PC-9 (cell line): ENCODE data around the gene WAPL. TPM values are rescaled to one million over a fixed set of nuclear protein-coding genes. Genes with fewer than 3 reads are reported as not detected.

ENCODE experiments used
- BruUV-seq: library from RNA; stranded (reverse); fragments of 400-500 nt; replicated peaks from 2 replicates; lab custom pipeline; 2021; lab: Mats Ljungman, UMichigan
- CTCF ChIA-PET: fragments of 300-600 bp; sonication (Branson Sonifier 250); formaldehyde crosslinking; loops from one replicate; lab custom pipeline; 2022; ENCODE audit warnings: antibody characterized with exemption; lab: Charles Lee
- POLR2A ChIA-PET: fragments of 300-600 bp; sonication (Branson Sonifier 250); formaldehyde crosslinking; loops from one replicate; lab custom pipeline; 2022; ENCODE audit warnings: antibody characterized with exemption; ENCODE audit not compliant: unreplicated experiment; lab: Charles Lee
- DNase-seq, 2 experiments: peaks; one replicate each; pipeline versions ENCODE4 v3.0.0 to v3.0.0-alpha.2; 2015 to 2022; ENCODE audit warnings: mixed read lengths in 1 of 2
- H2AFZ ChIP-seq: fragments of 200-600 bp; sonication (generic); 2 replicates; pipeline ENCODE4 v1.8.1; 2017; ENCODE audit warnings: antibody characterized with exemption
- H3F3A ChIP-seq: fragments of 200-600 bp; sonication (generic); 2 replicates; pipeline ENCODE4 v1.8.1; 2017; ENCODE audit warnings: antibody characterized with exemption, mild to moderate bottlenecking, low read depth; ENCODE audit not compliant: insufficient read depth
- H3K27ac ChIP-seq: fragments of 200-600 bp; sonication (generic); 2 replicates; pipeline ENCODE4 v1.6.1; 2016; ENCODE audit warnings: mixed run types
- H3K27me3 ChIP-seq: fragments of 200-600 bp; sonication (generic); 2 replicates; pipeline ENCODE4 v1.6.1; 2016; ENCODE audit warnings: low read depth, mixed run types; ENCODE audit not compliant: insufficient read depth
- H3K36me3 ChIP-seq: fragments of 200-600 bp; sonication (generic); 2 replicates; pipeline ENCODE4 v1.6.1; 2016; ENCODE audit warnings: low read depth, mixed run types
- H3K4me1 ChIP-seq: fragments of 200-600 bp; sonication (generic); replicated peaks from 2 replicates; pipeline ENCODE4 v1.6.1; 2016; ENCODE audit warnings: mixed run types; ENCODE audit not compliant: insufficient read depth
- H3K4me2 ChIP-seq: fragments of 200-600 bp; sonication (generic); 2 replicates; pipeline ENCODE4 v1.6.1; 2017; ENCODE audit warnings: mixed run types
- H3K4me3 ChIP-seq: fragments of 200-600 bp; sonication (generic); 2 replicates; pipeline ENCODE4 v1.6.1; 2016; ENCODE audit warnings: mixed run types
- H3K79me2 ChIP-seq: fragments of 200-600 bp; sonication (generic); 2 replicates; pipeline ENCODE4 v1.6.1; 2017; ENCODE audit warnings: low read depth, mixed run types
- H3K9me2 ChIP-seq: fragments of 200-600 bp; sonication (generic); 2 replicates; pipeline ENCODE4 v1.8.1; 2017; ENCODE audit warnings: mild to moderate bottlenecking; ENCODE audit not compliant: insufficient read depth
- H3K9me3 ChIP-seq: fragments of 200-600 bp; sonication (generic); 2 replicates; pipeline ENCODE4 v1.8.1; 2016; ENCODE audit warnings: low read depth; ENCODE audit not compliant: insufficient read depth
- H4K20me1 ChIP-seq: fragments of 200-600 bp; sonication (generic); 2 replicates; pipeline ENCODE4 v1.8.1; 2017; ENCODE audit not compliant: insufficient read depth
- CTCF ChIP-seq: fragments of 200-600 bp; sonication (generic); conservative IDR thresholded peaks from 2 replicates; pipeline ENCODE4 v1.6.1; 2017; ENCODE audit warnings: mixed run types, antibody characterized with exemption, mild to moderate bottlenecking, moderate library complexity
- EZH2 ChIP-seq: fragments of 200-600 bp; sonication (generic); IDR thresholded peaks from 2 replicates; pipeline ENCODE4 v1.8.0; 2017; ENCODE audit warnings: antibody characterized with exemption, low read depth
- intact Hi-C: fragments of 100-400 bp; cut with micrococcal nuclease; formaldehyde crosslinking; loops from one replicate; pipeline ENCODE4 v1.10.0; 2022; ENCODE audit not compliant: unreplicated experiment
- total RNA-seq: library from RNA; stranded (reverse); gene quantifications from 2 replicates; pipeline ENCODE4 v1.2.3, GENCODE V29; 2021

WAPL gene
- total RNA-seq, 1 experiment from 2014 or later: 20.9 TPM

DNA sequence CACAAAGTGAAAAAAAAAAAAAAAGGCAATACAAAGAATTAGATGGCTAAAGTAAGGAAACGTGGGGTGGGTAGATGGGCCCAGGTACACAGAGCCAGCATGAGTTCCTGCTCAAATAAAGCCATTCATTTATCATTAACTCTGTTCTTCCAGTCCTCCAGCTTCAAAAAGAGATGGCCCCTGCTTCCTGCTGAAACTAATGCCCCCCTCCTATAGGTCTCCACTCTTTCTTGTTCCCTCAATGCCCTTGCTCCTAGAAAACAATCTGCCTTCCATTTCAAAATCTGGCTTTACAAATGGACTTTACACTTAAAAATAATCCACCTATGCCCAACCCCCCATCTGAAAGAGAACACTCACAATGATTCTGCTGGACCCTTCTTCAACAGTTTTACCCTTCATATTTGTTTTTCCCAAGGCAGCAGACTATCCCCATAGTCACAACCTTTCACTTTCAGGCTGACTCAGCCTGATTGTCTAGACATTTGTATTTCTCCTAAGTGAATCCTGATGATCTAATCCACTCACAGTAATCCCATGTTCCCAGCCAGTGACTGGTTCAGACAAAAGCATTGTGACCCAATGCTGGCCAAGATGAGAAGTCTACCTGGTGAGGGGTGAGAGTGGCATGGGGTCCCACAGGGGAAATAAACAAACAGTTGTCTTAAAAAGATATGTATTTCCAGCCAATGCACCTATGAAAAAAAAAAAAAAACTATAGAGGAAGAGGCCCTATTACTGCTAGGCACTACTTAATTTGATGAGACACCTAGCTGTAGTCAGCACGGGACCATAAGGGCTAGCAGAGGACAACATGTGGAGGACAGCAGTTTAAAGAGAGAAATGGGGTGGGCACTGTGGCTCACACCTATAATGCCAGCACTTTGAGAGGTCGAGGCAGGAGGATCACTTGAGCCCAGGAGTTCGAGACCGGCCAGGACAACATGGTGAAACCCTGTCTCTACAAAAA, 80.4 kb downstream of the WAPL start:
- H3K27ac ChIP-seq: no peak overlapping the region; the same call in 1 of the 2 replicates
- no peaks in the 10 kb centered on the region for H3K79me2 ChIP-seq
- no peaks in the 10 kb centered on the region for H3K27me3 ChIP-seq
- no peaks in the 10 kb centered on the region for H3K9me2 ChIP-seq
- TF ChIP-seq CTCF: no peak
- no peak for TF ChIP-seq EZH2
- no peak overlapping the region for H3K4me2 ChIP-seq
- BruUV-seq: no TSS peak
- POLR2A ChIA-PET: no interaction called here
- H3K4me3 ChIP-seq: no peak overlapping the region
- intact Hi-C loops: no loop called here
- no peaks in the 10 kb centered on the region for H3K4me1 ChIP-seq
- no peaks in the 10 kb centered on the region for H3F3A ChIP-seq
- no peak for DNase-seq
- CTCF ChIA-PET: no interaction called here
- H3K36me3 ChIP-seq: no peaks in the 10 kb centered on the region
- H3K9me3 ChIP-seq: no peaks in the 10 kb centered on the region
- H2AFZ ChIP-seq: no peak overlapping the region
- H4K20me1 ChIP-seq: no peaks in the 10 kb centered on the region

- no peaks in the 10 kb centered on the region for H3K9me3 ChIP-seq
- H2AFZ ChIP-seq: no peak overlapping the region
- TF ChIP-seq EZH2 (no peak), CTCF (no peak)
- no peaks in the 10 kb centered on the region for H3K36me3 ChIP-seq
- no peaks in the 10 kb centered on the region for H3K4me1 ChIP-seq
- no peaks in the 10 kb centered on the region for H3K79me2 ChIP-seq
- no peak overlapping the region for H3K4me3 ChIP-seq
- H4K20me1 ChIP-seq: no peaks in the 10 kb centered on the region
- DNase-seq: peak in 1 of 2 experiments; percentile 39
- CTCF ChIA-PET: no interaction called here
- H3K27me3 ChIP-seq: no peaks in the 10 kb centered on the region
- no peaks in the 10 kb centered on the region for H3K9me2 ChIP-seq
- intact Hi-C loops: loop anchor here (5.0 kb wide), 1 partner anchor 37 kb away; no protein-coding TSS in a partner anchor
- no TSS peak for BruUV-seq
- no peak overlapping the region for H3K4me2 ChIP-seq
- POLR2A ChIA-PET: no interaction called here
- 0 out of 2 replicates have a peak, but pooled peaks cover 8% of the 10 kb centered on the region for H3F3A ChIP-seq
- H3K27ac ChIP-seq: no peak overlapping the region
These were observed 82.0 kb downstream of the WAPL start for GRCh38 chr10:86439544-86439943.

- H3K27ac ChIP-seq: no peak overlapping the region
- H3F3A ChIP-seq: 0 out of 2 replicates have a peak, but pooled peaks cover 8% of the 10 kb centered on the region
- H3K36me3 ChIP-seq: no peaks in the 10 kb centered on the region
- H3K4me2 ChIP-seq: no peak overlapping the region
- no peaks in the 10 kb centered on the region for H3K4me1 ChIP-seq
- H2AFZ ChIP-seq: no peak overlapping the region
- DNase-seq: no peak
- CTCF ChIA-PET: no interaction called here
- BruUV-seq: no TSS peak
- no peaks in the 10 kb centered on the region for H3K79me2 ChIP-seq
- TF ChIP-seq EZH2 (no peak), CTCF (no peak)
- H3K9me3 ChIP-seq: no peaks in the 10 kb centered on the region
- no peaks in the 10 kb centered on the region for H3K27me3 ChIP-seq
- no peaks in the 10 kb centered on the region for H4K20me1 ChIP-seq
- H3K4me3 ChIP-seq: no peak overlapping the region
- POLR2A ChIA-PET: no interaction called here
- intact Hi-C loops: loop anchor here (5.0 kb wide), 1 partner anchor 36 kb away; no protein-coding TSS in a partner anchor
- H3K9me2 ChIP-seq: no peaks in the 10 kb centered on the region
These were observed 83.4 kb downstream of the WAPL start for GRCh38 chr10:86438091-86438749.
